GM12878 (cell line): ENCODE data around the gene EDEM3. TPM values are rescaled to one million over a fixed set of nuclear protein-coding genes. Genes with fewer than 3 reads are reported as not detected.
A peak's percentile ranks its signal among the peaks of the same experiment; 100 is the strongest.

Experiments
- ATAC-seq: fragments of 200-7000 bp; cut with Tn5 transposase; 3 replicates; pipeline ENCODE4 v1.9.1; 2020; ENCODE audit warnings: mild to moderate bottlenecking, moderate library complexity
- BruUV-seq: library from RNA; stranded (reverse); fragments of 400-500 nt; replicated peaks from 2 replicates; lab custom pipeline; 2021; lab: Mats Ljungman, UMichigan
- CTCF ChIA-PET: fragments of 300-600 bp; sonication (Branson Sonifier 250); formaldehyde crosslinking; extraction: SDS; loops from one replicate; lab custom pipeline; 2021; ENCODE audit warnings: inconsistent platforms; lab: Yijun Ruan, JAX
- POLR2A ChIA-PET: fragments of 350-600 bp; formaldehyde crosslinking; extraction: SDS; loops from one replicate; lab custom pipeline; 2021; ENCODE audit warnings: inconsistent platforms; lab: Charles Lee
- RAD21 ChIA-PET: fragments of 300-600 bp; sonication (Branson Sonifier 250); formaldehyde crosslinking; loops from one replicate; lab custom pipeline; 2023; ENCODE audit warnings: antibody characterized with exemption; ENCODE audit not compliant: unreplicated experiment; lab: Charles Lee
- SMC1A ChIA-PET: fragments of 300-600 bp; sonication (Branson Sonifier 250); formaldehyde crosslinking; loops from one replicate; lab custom pipeline; 2023; ENCODE audit not compliant: unreplicated experiment, uncharacterized antibody; lab: Charles Lee
- DNase-seq: peaks from one replicate; pipeline ENCODE4 v3.0.0-alpha.2; 2011; ENCODE audit warnings: low read depth, low spot score
- FAIRE-seq: peaks from 3 replicates; lab custom pipeline; 2011; peaks lifted over from hg19 to GRCh38; lab: Jason Lieb, UNC
- H2AFZ ChIP-seq: 2 replicates; pipeline ENCODE4 v1.6.0; 2011; ENCODE audit warnings: low read depth, low read length, control low read depth; ENCODE audit not compliant: control insufficient read depth
- H3K27ac ChIP-seq: 2 replicates; pipeline ENCODE4 v1.5.1; 2011; ENCODE audit warnings: control low read depth; ENCODE audit not compliant: control insufficient read depth, insufficient read depth
- H3K27me3 ChIP-seq, 2 experiments: replicated peaks in 1 of 2; 2 replicates each; pipeline versions ENCODE4 v1.6.0 to v1.6.1; 2011; ENCODE audit warnings: low read length in 1 of 2; ENCODE audit not compliant: control insufficient read depth in 2 of 2, insufficient read depth in 2 of 2
- H3K36me3 ChIP-seq, 2 experiments: 2 replicates each; pipeline ENCODE4 v1.5.1; 2011; ENCODE audit warnings: low read length in 1 of 2; ENCODE audit not compliant: control insufficient read depth in 2 of 2, insufficient read depth in 2 of 2
- H3K4me1 ChIP-seq: 2 replicates; pipeline ENCODE4 v1.6.1; 2011; ENCODE audit warnings: mild to moderate bottlenecking, low read length, moderate library complexity, mixed read lengths; ENCODE audit not compliant: control insufficient read depth, insufficient read depth
- H3K4me2 ChIP-seq: 2 replicates; pipeline ENCODE4 v1.6.0; 2011; ENCODE audit warnings: control low read depth; ENCODE audit not compliant: control insufficient read depth, insufficient read depth
- H3K4me3 ChIP-seq: fragments of 200-600 bp; sonication (generic); 2 replicates; pipeline ENCODE4 v1.5.1; 2016
- H3K79me2 ChIP-seq: 2 replicates; pipeline ENCODE4 v1.6.0; 2011; ENCODE audit warnings: low read length; ENCODE audit not compliant: control insufficient read depth, insufficient read depth
- H3K9ac ChIP-seq: 2 replicates; pipeline ENCODE4 v1.8.0; 2011; ENCODE audit warnings: low read length, control low read depth, mixed read lengths; ENCODE audit not compliant: control insufficient read depth, insufficient read depth
- H3K9me3 ChIP-seq: replicated peaks from 3 replicates; pipeline ENCODE4 v1.5.1; 2011; ENCODE audit warnings: mild to moderate bottlenecking, low read length; ENCODE audit not compliant: control insufficient read depth, insufficient read depth
- H4K20me1 ChIP-seq: 2 replicates; pipeline ENCODE4 v1.6.0; 2011; ENCODE audit not compliant: control insufficient read depth, insufficient read depth
- EED ChIP-seq: sonication (generic); IDR thresholded peaks from 2 replicates; pipeline ENCODE4 v1.6.1; 2016; ENCODE audit warnings: antibody characterized with exemption, low read depth
- PAX8 ChIP-seq: fragments of 450-650 bp; IDR thresholded peaks from 2 replicates; pipeline ENCODE4 v1.6.1; 2017; ENCODE audit warnings: mild to moderate bottlenecking, moderate library complexity
- SPI1 ChIP-seq: IDR thresholded peaks from 2 replicates; pipeline ENCODE4 v1.6.1; 2011; ENCODE audit warnings: low read depth, mild to moderate bottlenecking, low read length, moderate library complexity, borderline replicate concordance; ENCODE audit not compliant: insufficient read depth
- ZNF24 ChIP-seq: fragments of 450-650 bp; IDR thresholded peaks from 2 replicates; pipeline ENCODE4 v1.6.1; 2017; ENCODE audit warnings: antibody characterized with exemption, mild to moderate bottlenecking
- ZNF622 ChIP-seq: fragments of 450-650 bp; IDR thresholded peaks from 2 replicates; pipeline ENCODE4 v1.6.1; 2017; ENCODE audit warnings: mild to moderate bottlenecking, inconsistent platforms
- WGBS: methylation state at CpG from one replicate; pipeline ENCODE4 v1.1.6; 2016; ENCODE audit warnings: low lambda C conversion rate; ENCODE audit not compliant: insufficient replicate concordance, insufficient coverage; ENCODE audit errors: missing lambda C conversion rate; 5-methylcytosine and 5-hydroxymethylcytosine counted together
- in situ Hi-C: fragments of 300-500 bp; cut with MboI; formaldehyde crosslinking; loops from 9 replicates; pipeline ENCODE4 v1.14.3; 2018; ENCODE audit warnings: mixed read lengths
- intact Hi-C: fragments of 100-400 bp; cut with micrococcal nuclease; formaldehyde crosslinking; loops from one replicate; pipeline ENCODE4 v1.14.2; 2022; ENCODE audit not compliant: unreplicated experiment
- polyA plus RNA-seq, 11 experiments: library from polyadenylated mRNA; depleted of rRNA in 4 of 11; unstranded in 6 of 11; stranded (reverse) in 5 of 11; fragments of >200 nt; fragmentation: Nextera tagmentation in 4 of 11; fragmentation: Illumina TruSeq in 1 of 11; extraction: Ambion mirVana in 4 of 11; extraction: Trizol in 1 of 11; gene quantifications; 1 replicate in 1 of 11; 2 replicates in 10 of 11; pipeline versions ENCODE4 v1.2.1 to v1.2.3, GENCODE V29; 2011 to 2016; ENCODE audit warnings: inconsistent platforms in 2 of 11, missing spikeins in 2 of 11, low read depth in 1 of 11
- total RNA-seq, 4 experiments: library from RNA; depleted of rRNA in 3 of 4; stranded (reverse); fragments of >200 nt in 3 of 4; fragmentation: Illumina TruSeq in 1 of 4; extraction: Trizol in 1 of 4; gene quantifications; 2 replicates each; pipeline versions ENCODE4 v1.2.1 to v1.2.3, GENCODE V29; 2013 to 2021

EDEM3 gene
- total and polyA plus RNA-seq, 10 of the 15 experiments (the other 5 are each of a cell fraction or from before 2014, with no cell fraction given), result 6.4 to 19.3 (median 14.3) TPM

- whole genome bisulfite sequencing, result 95% methylated on average over 1 of the region's 1 CpG
- Histone ChIP-seq H3K79me2 (no peaks in the 10 kb centered on the region), H2AFZ (no peak overlapping the region), H3K4me2 (no peak overlapping the region), H3K27me3 (no peaks in the 10 kb centered on the region), H3K36me3 (peaks cover 0 to 10% of the 10 kb centered on the region in 2 experiments; a peak in 3 of 4 replicates), H3K27ac (no peak overlapping the region), H3K9ac (no peak overlapping the region), H3K4me3 (no peak overlapping the region), H4K20me1 (no peaks in the 10 kb centered on the region), H3K9me3 (no peaks in the 10 kb centered on the region), H3K4me1 (no peaks in the 10 kb centered on the region)
- BruUV-seq, result no TSS peak
- ChIA-PET POLR2A (no interaction called here), CTCF (interaction anchor here (1.6 to 2.1 kb wide), 2 partner anchors 10 to 38 kb away, joined by 5 to 10 read pairs; no protein-coding TSS in a partner anchor), SMC1A (interaction anchor here (1.0 kb wide), 1 partner anchor 11 kb away, joined by 3 read pairs; no protein-coding TSS in a partner anchor), RAD21 (no interaction called here)
- DNase-seq (no peak), ATAC-seq (no peak), FAIRE-seq (no peak)
- intact Hi-C loops (no loop called here), in situ Hi-C loops (no loop called here)
- TF ChIP-seq EED, result no peak
Observed at GRCh38 chr1:184701816-184702215, 52.8 kb downstream of the EDEM3 start.

GRCh38 chr1:184698969-184699368 lies 55.7 kb downstream of the EDEM3 start:
- no peaks in the 10 kb centered on the region for H4K20me1 ChIP-seq
- 100% methylated on average over 1 of the region's 1 CpG for WGBS
- no peaks in the 10 kb centered on the region for H3K4me1 ChIP-seq
- no peaks in the 10 kb centered on the region for H3K79me2 ChIP-seq
- H2AFZ ChIP-seq, result no peak overlapping the region
- FAIRE-seq (peak; percentile 23), DNase-seq (no peak), ATAC-seq (no peak)
- ChIA-PET POLR2A (no interaction called here), SMC1A (interaction anchor here (1.8 kb wide), 1 partner anchor 15 kb away, joined by 4 read pairs; no protein-coding TSS in a partner anchor), CTCF (no interaction called here), RAD21 (no interaction called here)
- H3K36me3 ChIP-seq, result peaks cover 0 to 7% of the 10 kb centered on the region in 2 experiments; a peak in 3 of 4 replicates
- no peak overlapping the region for H3K27ac ChIP-seq
- in situ Hi-C loops, result no loop called here
- no peak overlapping the region for H3K9ac ChIP-seq
- no peak overlapping the region for H3K4me3 ChIP-seq
- H3K9me3 ChIP-seq, result no peaks in the 10 kb centered on the region
- intact Hi-C loops, result no loop called here
- no TSS peak for BruUV-seq
- H3K27me3 ChIP-seq, result no peaks in the 10 kb centered on the region
- H3K4me2 ChIP-seq, result no peak overlapping the region
- TF ChIP-seq SPI1 (peak; percentile 43; the same call in 1 of the 2 replicates), ZNF622 (no peak), PAX8 (no peak), ZNF24 (peak; percentile 95)
